Measurements from ENCODE around the gene ATRNL1. TPM values are rescaled to one million over a fixed set of nuclear protein-coding genes. Genes with fewer than 3 reads are reported as not detected.

Gene ATRNL1
- total RNA-seq, 4 donors from 2014 or later: 0.34 to 1.1 (median 0.55) TPM

- 76 to 79% methylated on average over 2 of the region's 2 CpGs for WGBS, 2 donors
- TF ChIP-seq CTCF (IDR thresholded peaks at IDR 0.05) (no peak), POLR2A (IDR thresholded peaks at IDR 0.05) (no peak)
- intact Hi-C loops (cut with DNase I; ENCODE audit: low total_unique reads): no loop called here
- DNase-seq (ENCODE audit: low spot score in 2 of 2): no peak
- H3K4me3 ChIP-seq (ENCODE audit: low read depth, poor library complexity, severe bottlenecking): no peak overlapping the region
These were observed 572.4 kb downstream of the ATRNL1 start for GRCh38 chr10:115665549-115665948.

- no peak for DNase-seq (ENCODE audit: low spot score in 2 of 2)
- H3K4me3 ChIP-seq (ENCODE audit: low read depth, poor library complexity, severe bottlenecking): no peak overlapping the region
- WGBS, 2 donors: 61 to 62% methylated on average over 1 of the region's 1 CpG
- intact Hi-C loops (cut with DNase I; ENCODE audit: low total_unique reads): no loop called here
- TF ChIP-seq POLR2A (IDR thresholded peaks at IDR 0.05): no peak
- no peak for TF ChIP-seq CTCF (IDR thresholded peaks at IDR 0.05)
These were observed 581.3 kb downstream of the ATRNL1 start for GRCh38 chr10:115674496-115674895.

GRCh38 chr10:115696747-115697146 is 603.6 kb downstream of the ATRNL1 start:
- no peak overlapping the region for H3K4me3 ChIP-seq (ENCODE audit: low read depth, poor library complexity, severe bottlenecking)
- intact Hi-C loops (cut with DNase I; ENCODE audit: low total_unique reads): no loop called here
- TF ChIP-seq CTCF (IDR thresholded peaks at IDR 0.05) (no peak), POLR2A (IDR thresholded peaks at IDR 0.05) (no peak)
- 78 to 79% methylated on average over 3 to 4 of the region's 4 CpGs for WGBS, 2 donors
- no peak for DNase-seq (ENCODE audit: low spot score in 2 of 2)

- TF ChIP-seq CTCF (IDR thresholded peaks at IDR 0.05): no peak
- TF ChIP-seq POLR2A (IDR thresholded peaks at IDR 0.05): no peak
- intact Hi-C loops (cut with DNase I; ENCODE audit: low total_unique reads): no loop called here
- DNase-seq (ENCODE audit: low spot score in 2 of 2): no peak
- no peak overlapping the region for H3K4me3 ChIP-seq (ENCODE audit: low read depth, poor library complexity, severe bottlenecking)
These were observed 612.9 kb downstream of the ATRNL1 start for GRCh38 chr10:115706026-115706425.

GRCh38 chr10:115706488-115707076 is 613.4 kb downstream of the ATRNL1 start:
- no peak overlapping the region for H3K4me3 ChIP-seq (ENCODE audit: low read depth, poor library complexity, severe bottlenecking)
- intact Hi-C loops (cut with DNase I; ENCODE audit: low total_unique reads): no loop called here
- 53 to 61% methylated on average over 2 of the region's 2 CpGs for WGBS, 2 donors
- no peak for TF ChIP-seq CTCF (IDR thresholded peaks at IDR 0.05)
- no peak for DNase-seq (ENCODE audit: low spot score in 2 of 2)

- 86 to 96% methylated on average over 1 of the region's 1 CpG for WGBS, 2 donors
These were observed 617.0 kb downstream of the ATRNL1 start for GRCh38 chr10:115710136-115710535.

More at GRCh38 chr10:115710136-115710535, 617.0 kb downstream of the ATRNL1 start:
- intact Hi-C loops (cut with DNase I; ENCODE audit: low total_unique reads): no loop called here
- H3K4me3 ChIP-seq (ENCODE audit: low read depth, poor library complexity, severe bottlenecking): no peak overlapping the region
- no peak for TF ChIP-seq CTCF (IDR thresholded peaks at IDR 0.05)
- TF ChIP-seq POLR2A (IDR thresholded peaks at IDR 0.05): no peak
- no peak for DNase-seq (ENCODE audit: low spot score in 2 of 2)
